Activated naive CD4-positive, alpha-beta T cell (primary cell): Measurements from ENCODE around the gene EFL1.
"Not testable (repeated sequence)": the region's sequence is repeated elsewhere in the genome, so short reads cannot be mapped to it uniquely, and the experiment has no call there.

Source experiments
- DNase-seq, 4 experiments: peaks; one replicate each; lab custom pipeline; 2025; lab: John Stamatoyannopoulos, UW

EFL1 gene

GRCh38 chr15:82281276-82281675 lies 18.7 kb upstream of the EFL1 start:
- not testable (repeated sequence) for DNase-seq

- no peak for DNase-seq
These were observed 12.9 kb upstream of the EFL1 start for GRCh38 chr15:82275410-82275809.

- no peak for DNase-seq
These were observed 9.6 kb upstream of the EFL1 start for GRCh38 chr15:82272154-82272553.

- DNase-seq = not testable (repeated sequence)
These were observed 5.9 kb upstream of the EFL1 start for GRCh38 chr15:82268454-82268853.

GRCh38 chr15:82267137-82267536 lies 4.6 kb upstream of the EFL1 start:
- DNase-seq = not testable (repeated sequence)

GRCh38 chr15:82263350-82263749 lies 816 bp upstream of the EFL1 start:
- no peak for DNase-seq

GRCh38 chr15:82261566-82262421 lies 740 bp downstream of the EFL1 start:
- not testable (repeated sequence) for DNase-seq

- not testable (repeated sequence) for DNase-seq
These were observed 14.3 kb downstream of the EFL1 start for GRCh38 chr15:82248261-82248660.

GRCh38 chr15:82245956-82246355 lies 16.6 kb downstream of the EFL1 start:
- not testable (repeated sequence) for DNase-seq

GRCh38 chr15:82243644-82244043 lies 18.9 kb downstream of the EFL1 start:
- DNase-seq = not testable (repeated sequence)

- not testable (repeated sequence) for DNase-seq
These were observed 20.6 kb downstream of the EFL1 start for GRCh38 chr15:82241836-82242499.

GRCh38 chr15:82239685-82240391 lies 22.7 kb downstream of the EFL1 start:
- DNase-seq = no peak

GRCh38 chr15:82237944-82238534 lies 24.5 kb downstream of the EFL1 start:
- DNase-seq = not testable (repeated sequence)

- no peak for DNase-seq
These were observed 30.7 kb downstream of the EFL1 start for GRCh38 chr15:82231842-82232241.

GRCh38 chr15:82231233-82231632 lies 31.3 kb downstream of the EFL1 start:
- no peak for DNase-seq

- no peak for DNase-seq
These were observed 33.8 kb downstream of the EFL1 start for GRCh38 chr15:82228750-82229149.

- DNase-seq = peak in 1 of 4 experiments; percentile 3
These were observed 41.0 kb downstream of the EFL1 start for GRCh38 chr15:82221535-82221934.

GRCh38 chr15:82216092-82216491 lies 46.4 kb downstream of the EFL1 start:
- DNase-seq = not testable (repeated sequence)

GRCh38 chr15:82212201-82212600 lies 50.3 kb downstream of the EFL1 start:
- DNase-seq = not testable (repeated sequence)

GRCh38 chr15:82210066-82210597 lies 52.4 kb downstream of the EFL1 start:
- DNase-seq = not testable (repeated sequence)

- not testable (repeated sequence) for DNase-seq
These were observed 58.0 kb downstream of the EFL1 start for GRCh38 chr15:82204575-82204974.
